Measurements from ENCODE around the gene GPR160.
"Not testable (repeated sequence)": the region's sequence is repeated elsewhere in the genome, so short reads cannot be mapped to it uniquely, and the experiment has no call there.

The GPR160 gene

GRCh38 chr3:170076715-170077238 is 39.0 kb downstream of the GPR160 start:
- no peak for DNase-seq

DNA sequence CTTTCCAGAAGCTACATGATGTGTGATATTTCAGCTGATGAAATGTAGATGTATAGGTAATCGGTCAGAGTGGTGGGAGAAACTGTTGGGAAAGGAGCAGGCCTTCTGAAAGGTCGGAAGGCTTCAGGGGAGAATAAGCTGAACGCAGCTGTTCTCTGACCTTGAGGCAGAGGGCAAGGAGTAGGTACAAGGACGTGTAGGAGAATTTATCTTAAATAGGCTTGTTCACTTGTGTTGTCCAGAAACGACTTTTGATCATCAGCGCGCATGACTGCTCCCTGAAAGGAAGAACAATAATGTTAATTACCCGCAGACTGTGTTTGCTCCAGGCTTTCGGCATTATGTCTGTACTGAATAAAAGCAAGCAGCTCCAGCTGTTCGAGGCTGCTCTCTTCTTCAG is 39.6 kb downstream of the GPR160 start:
- DNase-seq = no peak

DNA sequence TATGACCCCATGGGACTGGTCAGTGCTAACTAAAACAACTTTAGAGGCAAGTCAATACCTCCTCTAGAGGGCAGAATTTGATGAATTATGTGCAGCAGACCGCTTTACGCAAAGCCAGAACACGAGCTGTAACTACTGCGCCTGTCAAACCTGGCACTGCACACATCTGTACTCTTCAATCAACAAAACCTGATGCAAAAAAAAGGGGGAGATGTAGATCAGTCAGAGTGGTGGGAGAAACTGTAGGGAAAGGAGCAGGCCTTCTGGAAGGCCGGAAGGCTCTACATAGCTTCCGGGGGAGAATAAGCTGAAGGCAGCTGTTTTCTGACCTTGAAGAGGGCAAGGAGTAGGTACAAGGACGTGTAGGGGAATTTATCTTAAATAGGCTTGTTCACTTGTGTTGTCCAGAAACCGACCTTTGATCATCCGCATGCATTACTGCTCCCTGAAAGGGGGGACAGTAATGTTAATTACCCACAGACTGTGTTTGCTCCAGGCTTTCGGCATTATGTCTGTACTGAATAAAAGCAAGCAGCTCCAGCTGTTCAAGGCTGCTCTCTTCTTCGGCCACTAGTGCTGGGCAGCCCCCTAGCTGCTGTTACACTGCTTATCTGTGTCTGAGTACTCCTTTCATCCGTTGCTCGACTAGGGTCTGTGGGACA is 41.0 kb downstream of the GPR160 start:
- no peak for DNase-seq

DNA sequence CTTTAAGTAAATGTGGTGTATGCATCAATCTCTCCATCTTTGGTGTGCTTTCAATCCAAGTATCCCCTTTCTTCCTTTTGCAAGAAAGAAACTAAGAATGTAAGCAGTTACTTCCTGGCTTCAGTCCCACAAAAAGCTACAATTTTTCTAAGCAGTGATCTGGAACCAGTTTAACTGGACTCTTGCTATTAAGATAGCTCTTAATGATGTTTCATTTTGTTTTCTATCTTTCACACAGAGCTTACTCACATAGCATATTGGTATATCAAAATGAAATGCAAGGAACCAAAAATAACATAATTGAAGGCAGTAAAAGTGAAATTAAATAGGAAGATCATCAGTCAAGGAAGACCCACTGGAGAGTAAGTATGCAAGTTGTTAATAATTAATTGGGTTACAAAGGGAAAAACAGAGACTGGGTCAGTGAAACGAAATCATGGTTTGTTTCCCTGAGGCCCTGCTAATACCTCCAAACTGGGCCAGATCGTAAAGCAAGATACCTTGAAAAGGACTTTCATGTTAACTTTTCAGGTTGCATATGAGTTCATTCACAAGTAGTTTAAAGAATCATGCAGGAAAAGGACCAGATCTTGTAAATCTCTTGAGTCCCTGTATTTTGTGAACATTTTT is 41.9 kb downstream of the GPR160 start:
- DNase-seq = no peak

DNA sequence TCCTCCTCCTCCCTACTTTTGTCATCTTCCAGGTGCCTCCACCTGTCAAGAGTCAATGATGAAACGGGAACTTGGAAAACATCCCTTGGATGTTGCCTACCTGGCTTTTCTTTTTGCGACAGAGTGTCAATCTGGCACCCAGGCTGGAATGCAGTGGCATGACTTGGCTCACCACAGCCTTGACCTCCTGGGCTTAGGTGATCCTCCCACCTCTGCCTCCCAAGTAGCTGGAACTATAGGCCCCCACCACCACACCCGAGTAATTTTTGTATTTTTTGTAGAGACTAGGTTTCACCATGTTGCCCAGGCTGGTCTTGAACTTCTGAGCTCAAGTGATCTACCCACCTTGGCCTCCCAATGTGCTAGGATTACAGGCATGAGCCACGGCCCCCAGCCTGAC is 42.8 kb downstream of the GPR160 start:
- no peak for DNase-seq

DNA sequence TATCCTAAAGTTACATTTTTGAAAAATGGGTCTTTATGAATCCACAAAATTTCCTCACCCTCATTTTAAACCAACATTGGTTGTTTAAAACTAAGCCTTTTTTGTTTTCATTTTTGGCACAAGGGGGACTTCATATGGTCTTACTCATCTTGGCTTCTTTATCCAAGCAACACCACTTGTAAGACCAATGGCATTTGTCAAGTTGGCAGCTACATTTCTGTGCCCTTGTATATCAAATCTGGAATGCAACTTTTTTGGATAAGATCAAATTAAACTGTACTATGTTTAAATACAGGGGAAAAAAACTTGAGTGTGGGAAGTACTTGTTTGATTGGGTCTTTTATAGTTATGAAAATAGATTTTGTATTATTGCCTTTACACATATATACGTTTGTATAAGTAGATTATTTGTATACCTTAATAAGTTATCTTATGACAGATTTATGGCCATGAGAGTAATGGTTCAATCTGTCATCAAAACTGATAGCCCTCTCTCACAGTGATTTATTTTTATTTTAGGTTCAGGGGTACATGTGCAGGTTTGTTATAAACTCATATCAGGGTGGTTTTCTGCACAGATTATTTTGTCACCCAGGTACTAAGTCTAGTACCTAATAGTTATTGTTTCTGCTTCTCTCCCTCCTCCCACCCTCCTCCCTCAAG is 43.4 kb downstream of the GPR160 start:
- DNase-seq = no peak

- no peak for DNase-seq
Measured at GRCh38 chr3:170083343-170083742, 45.5 kb downstream of the GPR160 start.

GRCh38 chr3:170085396-170085795 is 47.6 kb downstream of the GPR160 start:
- DNase-seq = no peak

DNA sequence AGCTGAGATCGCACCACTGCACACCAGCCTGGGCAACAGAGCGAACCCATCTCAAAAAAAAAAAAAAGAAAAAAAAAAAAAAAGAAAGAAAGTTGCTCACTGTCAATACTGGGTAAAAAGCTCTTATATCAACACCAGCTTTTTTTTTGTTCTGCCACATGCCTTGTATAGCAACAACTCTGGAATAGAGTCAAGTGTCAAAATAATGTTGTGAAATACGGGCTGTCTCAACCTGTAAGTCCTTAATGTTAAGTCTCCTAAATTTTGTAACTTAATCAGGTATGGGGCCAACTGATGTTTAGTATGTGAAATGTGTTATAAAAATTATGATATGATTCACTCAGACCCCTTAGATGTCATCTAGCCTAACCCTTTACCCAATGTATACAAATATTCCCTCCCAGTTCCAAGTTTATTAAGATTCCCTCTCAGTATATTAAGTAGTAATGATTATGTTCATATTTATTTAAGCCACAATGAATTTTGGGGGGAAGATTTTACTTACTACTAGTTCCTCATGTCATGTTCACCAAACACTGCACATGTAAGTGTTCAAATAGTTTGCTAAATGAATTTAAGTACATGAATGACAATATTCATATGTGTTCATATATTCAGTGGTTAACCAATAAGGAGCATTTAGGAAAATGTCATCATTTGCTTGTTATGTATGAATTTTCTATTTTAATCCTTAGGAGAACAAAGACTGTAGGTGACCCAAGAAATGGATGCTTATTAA is 52.2 kb downstream of the GPR160 start:
- DNase-seq = no peak

- no peak for DNase-seq
Measured at GRCh38 chr3:170090601-170090981, 52.8 kb downstream of the GPR160 start.

DNA sequence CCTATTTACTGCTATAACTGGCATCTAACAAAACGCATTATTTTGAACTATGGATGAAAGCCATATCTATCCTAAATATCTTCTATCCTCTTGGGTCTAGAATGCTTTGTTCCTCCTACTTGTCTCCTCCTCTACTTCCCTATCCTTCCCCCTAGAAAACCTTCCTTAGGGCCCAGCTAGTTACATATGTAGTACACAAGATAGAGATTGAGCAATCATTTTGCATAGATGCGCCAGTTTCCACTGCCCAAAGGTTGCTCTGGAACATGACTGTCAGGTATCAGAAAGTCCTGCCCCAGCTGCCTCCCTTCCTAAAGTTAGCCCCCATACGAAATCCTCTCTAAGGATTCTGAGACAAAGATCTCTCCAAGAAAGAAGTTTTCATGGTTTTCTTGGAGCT is 55.1 kb downstream of the GPR160 start:
- DNase-seq = no peak

DNA sequence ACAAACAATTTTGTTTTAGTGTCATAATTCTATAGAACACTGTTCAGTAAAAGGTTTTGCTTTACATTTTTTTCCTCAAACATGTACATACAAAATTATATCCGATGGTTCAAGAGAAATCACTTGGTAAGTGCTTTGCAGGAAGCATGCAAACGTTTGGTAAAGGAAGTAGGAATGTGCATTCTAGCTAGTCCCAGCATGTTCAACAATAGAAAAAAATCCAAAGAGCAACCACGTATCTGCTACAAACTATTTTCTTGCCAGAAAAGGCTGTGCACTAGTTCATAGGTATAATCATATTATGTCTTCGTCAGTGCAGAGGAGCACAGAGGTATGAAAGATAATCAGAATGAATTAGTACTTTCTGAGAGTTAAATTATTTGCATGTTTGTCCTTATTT is 58.0 kb downstream of the GPR160 start:
- no peak for DNase-seq

DNA sequence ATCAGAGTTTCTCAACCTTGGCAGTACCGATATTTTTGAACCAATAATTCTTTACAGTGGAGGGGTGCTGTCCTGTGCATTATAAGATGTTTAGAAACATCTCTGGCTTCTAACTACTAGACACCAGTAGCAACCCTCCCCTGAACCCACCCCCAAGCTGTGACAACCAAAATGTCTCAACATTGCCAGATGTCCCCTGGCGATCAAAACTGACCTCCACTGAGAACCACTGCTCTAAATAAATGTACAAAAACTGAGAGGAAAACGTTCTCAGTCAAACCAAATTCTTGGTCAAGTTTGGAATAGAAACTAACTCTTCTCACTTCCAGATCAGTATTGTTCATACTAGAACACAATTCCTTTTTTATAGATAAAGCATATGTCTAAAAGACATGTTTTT is 58.5 kb downstream of the GPR160 start:
- DNase-seq = no peak

DNA sequence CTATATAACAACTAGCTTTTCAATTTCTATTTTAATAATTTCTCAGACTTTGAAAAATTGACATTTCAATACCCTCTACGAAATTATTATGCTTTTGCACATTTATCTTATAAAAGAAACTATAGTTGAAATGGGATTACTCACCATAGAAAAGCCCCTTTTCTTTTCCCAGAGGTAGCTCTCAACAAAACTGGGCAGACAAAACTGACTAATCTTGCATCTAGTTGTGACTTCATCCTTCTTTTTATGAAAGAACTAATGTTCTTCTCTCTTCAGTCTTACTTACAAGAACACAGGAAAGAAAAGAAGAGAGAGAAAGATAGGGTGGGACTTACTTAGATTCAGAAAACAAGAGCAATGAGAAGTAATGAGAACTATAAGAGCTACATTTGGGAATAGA is 61.0 kb downstream of the GPR160 start:
- DNase-seq = no peak

DNA sequence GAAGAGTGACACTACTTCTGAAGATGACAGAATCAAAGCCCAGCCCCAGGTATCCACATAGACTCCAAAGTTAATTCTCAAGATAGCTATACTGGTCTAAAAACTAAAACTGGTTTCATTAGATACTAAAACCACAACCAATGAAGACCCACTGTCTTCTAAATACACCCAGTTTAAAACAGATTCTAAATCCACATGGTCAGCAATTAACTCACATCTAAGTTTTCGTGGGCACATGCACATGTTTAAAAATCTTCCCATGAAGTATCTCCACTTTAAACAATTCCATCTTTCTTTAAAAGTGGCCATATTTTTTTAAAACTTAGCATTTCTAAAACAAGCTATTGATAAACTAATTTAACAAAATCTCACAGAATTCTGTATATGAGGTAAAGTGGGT is 63.1 kb downstream of the GPR160 start:
- no peak for DNase-seq

DNA sequence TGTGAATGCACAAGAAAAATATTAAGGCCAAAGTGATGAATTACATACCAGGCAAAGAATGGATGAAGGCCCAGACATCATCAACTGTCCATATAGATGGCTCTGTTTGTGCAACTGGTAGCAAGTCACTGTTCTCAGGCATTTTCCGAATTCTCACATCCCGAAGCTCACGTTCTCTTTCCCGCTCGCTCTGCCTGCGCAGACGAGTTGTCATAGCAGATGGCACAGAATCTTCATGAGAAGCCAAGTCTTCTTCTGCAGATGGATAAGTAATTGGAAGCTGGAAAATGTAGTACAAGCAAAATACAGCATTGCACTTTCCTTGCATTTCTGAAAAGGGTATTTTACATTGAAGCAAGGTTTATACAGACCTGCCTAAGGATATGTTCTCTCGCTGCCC is 64.6 kb downstream of the GPR160 start:
- DNase-seq = no peak

GRCh38 chr3:170107941-170108340 is 70.1 kb downstream of the GPR160 start:
- no peak for DNase-seq

GRCh38 chr3:170108955-170109354 is 71.2 kb downstream of the GPR160 start:
- no peak for DNase-seq

DNA sequence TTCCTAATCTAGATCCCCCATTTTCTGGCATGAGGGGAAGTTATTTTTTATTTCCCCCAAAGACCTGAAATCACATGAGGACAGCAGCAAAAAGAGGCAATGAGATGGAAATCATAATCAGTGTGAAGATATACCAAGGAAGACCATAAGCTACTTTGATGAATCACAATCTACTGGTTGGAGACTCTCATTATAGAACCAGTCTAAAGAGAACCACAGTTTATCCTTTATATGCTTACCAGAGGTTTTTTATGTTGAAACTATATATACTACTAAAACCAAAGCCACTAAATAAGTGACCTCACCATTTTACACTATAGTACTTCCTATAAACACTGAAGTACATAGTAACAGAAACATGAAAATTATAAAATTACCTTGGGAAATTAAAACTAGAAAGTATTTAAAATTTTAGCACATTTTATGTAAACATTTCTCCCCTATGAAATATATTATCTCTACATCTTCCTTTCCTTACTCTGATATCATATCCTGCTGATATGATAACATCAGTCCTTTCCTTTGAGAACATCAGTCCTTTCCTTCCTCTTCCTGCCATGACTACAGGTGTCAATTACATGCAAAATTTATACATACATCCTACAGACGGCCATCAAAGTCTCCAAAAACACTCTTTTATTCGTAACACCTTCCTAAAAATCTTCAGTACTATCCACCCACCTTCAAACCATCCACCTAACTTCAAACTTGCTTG is 71.9 kb downstream of the GPR160 start:
- DNase-seq = no peak

GRCh38 chr3:170111147-170111771 is 73.5 kb downstream of the GPR160 start:
- DNase-seq = no peak

DNA sequence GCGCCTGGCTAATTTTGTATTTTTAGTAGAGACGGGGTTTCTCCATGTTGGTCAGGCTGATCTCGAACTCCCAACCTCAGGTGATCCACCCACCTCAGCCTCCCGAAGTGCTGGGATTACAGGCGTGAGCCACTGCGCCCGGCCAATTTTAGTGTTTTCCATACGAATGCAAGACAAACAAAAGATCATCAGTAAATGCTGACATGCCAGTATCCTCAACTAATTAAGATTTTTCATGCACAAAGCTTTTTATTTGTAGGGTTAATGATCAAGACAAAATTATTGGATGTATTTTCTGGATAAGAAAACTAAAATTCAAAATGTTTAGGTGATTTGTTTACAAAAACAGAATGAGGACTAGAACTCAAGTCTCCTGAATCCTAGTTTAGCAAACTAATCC is 76.4 kb downstream of the GPR160 start:
- DNase-seq = not testable (repeated sequence)

GRCh38 chr3:170117134-170117533 is 79.3 kb downstream of the GPR160 start:
- no peak for DNase-seq
